Stimulated activated effector memory CD8-positive, alpha-beta T cell treated with anti-CD3 and anti-CD28 coated beads, Interleukin-12 subunit alpha, Interleukin-12 subunit beta, amount 100 ng/mL, for 72 hours (primary cell): ENCODE data around the gene NEURL3.
A peak's percentile ranks its signal among the peaks of the same experiment; 100 is the strongest.

ENCODE experiments used
- ATAC-seq: fragments of 150-1000 bp; cut with Tn5 transposase; 2 replicates; pipeline ENCODE4 v1.10.0; 2021
- DNase-seq, 2 donors: peaks; one replicate each; pipeline ENCODE4 v3.0.0; 2021 to 2022; ENCODE audit warnings: low spot score in 2 of 2
- H3K27ac Mint-ChIP-seq: one replicate; pipeline ENCODE4 v1.8.0; 2022; ENCODE audit warnings: mild to moderate bottlenecking, mixed read lengths
- H3K36me3 Mint-ChIP-seq: one replicate; pipeline ENCODE4 v1.8.0; 2022; ENCODE audit warnings: mild to moderate bottlenecking, mixed read lengths
- H3K4me1 Mint-ChIP-seq: one replicate; pipeline ENCODE4 v1.8.0; 2022; ENCODE audit warnings: mixed read lengths
- H3K4me3 Mint-ChIP-seq: one replicate; pipeline ENCODE4 v1.8.0; 2022; ENCODE audit warnings: mild to moderate bottlenecking, mixed read lengths
- H3K9me3 Mint-ChIP-seq: one replicate; pipeline ENCODE4 v1.8.0; 2022; ENCODE audit warnings: mixed read lengths

NEURL3 gene

GRCh38 chr2:96526101-96526591, 21.0 kb upstream of the NEURL3 start:
- ATAC-seq (no peak), DNase-seq (peak in 1 of 2 donors; percentile 51)
- Mint-ChIP-seq H3K36me3 (peaks cover 20% of the 10 kb centered on the region), H3K27ac (peak overlapping the region; percentile 90), H3K9me3 (no peaks in the 10 kb centered on the region), H3K4me3 (peak overlapping the region; percentile 74), H3K4me1 (peaks cover 85% of the 10 kb centered on the region)

GRCh38 chr2:96525211-96525507, 20.0 kb upstream of the NEURL3 start:
- Mint-ChIP-seq H3K4me3 (peak overlapping the region; percentile 59), H3K27ac (peak overlapping the region; percentile 46), H3K4me1 (peaks cover 75% of the 10 kb centered on the region)

GRCh38 chr2:96524482-96525210, 19.5 kb upstream of the NEURL3 start:
- Mint-ChIP-seq H3K27ac (peak overlapping the region; percentile 46), H3K4me3 (peak overlapping the region; percentile 59), H3K9me3 (no peaks in the 10 kb centered on the region), H3K36me3 (peaks cover 15% of the 10 kb centered on the region), H3K4me1 (peaks cover 70% of the 10 kb centered on the region)
- ATAC-seq (peak; percentile 71), DNase-seq (peak in 1 of 2 donors; percentile 76)

More at GRCh38 chr2:96525211-96525507, 20.0 kb upstream of the NEURL3 start:
- DNase-seq (no peak), ATAC-seq (no peak)
- Mint-ChIP-seq H3K36me3 (peaks cover 15% of the 10 kb centered on the region), H3K9me3 (no peaks in the 10 kb centered on the region)

GRCh38 chr2:96523659-96524481, 18.7 kb upstream of the NEURL3 start:
- ATAC-seq = peak; percentile 64
- Mint-ChIP-seq H3K9me3 (no peaks in the 10 kb centered on the region), H3K27ac (peak overlapping the region; percentile 46), H3K4me3 (peak overlapping the region; percentile 59), H3K36me3 (peaks cover 13% of the 10 kb centered on the region), H3K4me1 (peaks cover 62% of the 10 kb centered on the region)
- peak in 1 of 2 donors; percentile 70 for DNase-seq

- Mint-ChIP-seq H3K9me3 (peaks cover under 1% of the 10 kb centered on the region), H3K36me3 (peaks cover under 1% of the 10 kb centered on the region), H3K4me1 (peaks cover 51% of the 10 kb centered on the region), H3K27ac (no peak overlapping the region), H3K4me3 (peak overlapping the region; percentile 59)
- ATAC-seq (no peak), DNase-seq (no peak)
Measured at GRCh38 chr2:96522304-96523203, 17.4 kb upstream of the NEURL3 start.

GRCh38 chr2:96521219-96521618, 16.1 kb upstream of the NEURL3 start:
- DNase-seq (no peak), ATAC-seq (no peak)
- Mint-ChIP-seq H3K36me3 (peaks cover 5% of the 10 kb centered on the region), H3K4me3 (no peak overlapping the region), H3K27ac (no peak overlapping the region), H3K9me3 (peaks cover 9% of the 10 kb centered on the region), H3K4me1 (peaks cover 43% of the 10 kb centered on the region)

GRCh38 chr2:96520697-96521096, 15.5 kb upstream of the NEURL3 start:
- Mint-ChIP-seq H3K9me3 (peaks cover 9% of the 10 kb centered on the region), H3K36me3 (peaks cover 5% of the 10 kb centered on the region), H3K27ac (no peak overlapping the region), H3K4me3 (no peak overlapping the region), H3K4me1 (peaks cover 38% of the 10 kb centered on the region)
- DNase-seq (no peak), ATAC-seq (no peak)

- DNase-seq (no peak), ATAC-seq (no peak)
- H3K9me3 Mint-ChIP-seq = peaks cover 9% of the 10 kb centered on the region
- H3K4me1 Mint-ChIP-seq = peaks cover 33% of the 10 kb centered on the region
- H3K27ac Mint-ChIP-seq = no peak overlapping the region
- H3K4me3 Mint-ChIP-seq = no peak overlapping the region
- H3K36me3 Mint-ChIP-seq = peaks cover 5% of the 10 kb centered on the region
Measured at GRCh38 chr2:96520231-96520630, 15.1 kb upstream of the NEURL3 start.

- peaks cover 4% of the 10 kb centered on the region for H3K4me1 Mint-ChIP-seq
- H3K4me3 Mint-ChIP-seq = no peak overlapping the region
- H3K36me3 Mint-ChIP-seq = peaks cover 5% of the 10 kb centered on the region
- no peak for DNase-seq
- ATAC-seq = no peak
- peaks cover 9% of the 10 kb centered on the region for H3K9me3 Mint-ChIP-seq
- H3K27ac Mint-ChIP-seq = no peak overlapping the region
Measured at GRCh38 chr2:96517079-96517478, 11.9 kb upstream of the NEURL3 start.

GRCh38 chr2:96514521-96514920, 9.4 kb upstream of the NEURL3 start:
- Mint-ChIP-seq H3K4me1 (peaks cover 24% of the 10 kb centered on the region), H3K27ac (no peak overlapping the region), H3K4me3 (no peak overlapping the region), H3K36me3 (peaks cover 5% of the 10 kb centered on the region), H3K9me3 (peaks cover 9% of the 10 kb centered on the region)
- no peak for DNase-seq
- no peak for ATAC-seq

GRCh38 chr2:96512341-96512740, 7.2 kb upstream of the NEURL3 start:
- DNase-seq (no peak), ATAC-seq (no peak)
- Mint-ChIP-seq H3K9me3 (peaks cover 6% of the 10 kb centered on the region), H3K27ac (peak overlapping the region; percentile 62), H3K4me3 (no peak overlapping the region), H3K36me3 (peaks cover 12% of the 10 kb centered on the region), H3K4me1 (peaks cover 36% of the 10 kb centered on the region)

- peaks cover 12% of the 10 kb centered on the region for H3K36me3 Mint-ChIP-seq
- H3K4me3 Mint-ChIP-seq = no peak overlapping the region
- peaks cover 1% of the 10 kb centered on the region for H3K9me3 Mint-ChIP-seq
- DNase-seq (no peak), ATAC-seq (no peak)
- H3K27ac Mint-ChIP-seq = peak overlapping the region; percentile 62
- H3K4me1 Mint-ChIP-seq = peaks cover 36% of the 10 kb centered on the region
Measured at GRCh38 chr2:96511851-96512250, 6.7 kb upstream of the NEURL3 start.

GRCh38 chr2:96510931-96511595, 5.9 kb upstream of the NEURL3 start:
- ATAC-seq (no peak), DNase-seq (no peak)
- Mint-ChIP-seq H3K9me3 (no peaks in the 10 kb centered on the region), H3K4me1 (peaks cover 36% of the 10 kb centered on the region), H3K27ac (no peak overlapping the region), H3K36me3 (peaks cover 7% of the 10 kb centered on the region), H3K4me3 (no peak overlapping the region)

- DNase-seq = no peak
- Mint-ChIP-seq H3K27ac (peak overlapping the region; percentile 75), H3K9me3 (no peaks in the 10 kb centered on the region), H3K4me3 (no peak overlapping the region), H3K36me3 (peaks cover 7% of the 10 kb centered on the region), H3K4me1 (peaks cover 36% of the 10 kb centered on the region)
- ATAC-seq = no peak
Measured at GRCh38 chr2:96509847-96510230, 4.7 kb upstream of the NEURL3 start.
